Epidermal melanocyte (primary cell): ENCODE measurements around the gene MAP10.

Source experiments
- DNase-seq: peaks from one replicate; pipeline ENCODE4 v3.0.0; 2011; ENCODE audit warnings: low spot score; ENCODE audit not compliant: insufficient read length

Gene MAP10

GRCh38 chr1:232854798-232855159 lies 49.6 kb downstream of the MAP10 start:
- no peak for DNase-seq

- DNase-seq = no peak
Observed at GRCh38 chr1:232856541-232856940, 51.3 kb downstream of the MAP10 start.
